Neuronal stem cell (in vitro differentiated cells): ENCODE measurements around the gene ZXDC.

Experiments
- DNase-seq: peaks from one replicate; pipeline ENCODE4 v3.0.0-alpha.2; 2013; ENCODE audit warnings: low spot score
- H2AFZ ChIP-seq: one replicate; pipeline ENCODE4 v1.6.1; 2013; ENCODE audit warnings: mild to moderate bottlenecking, low read length, inconsistent platforms
- H2AK5ac ChIP-seq: 2 replicates; pipeline ENCODE4 v1.6.1; 2013; ENCODE audit warnings: low read depth, mild to moderate bottlenecking, inconsistent platforms, low read length, moderate library complexity, mixed read lengths
- H2BK120ac ChIP-seq: 2 replicates; pipeline ENCODE4 v1.6.1; 2013; ENCODE audit warnings: low read depth, mild to moderate bottlenecking, inconsistent platforms, low read length, moderate library complexity, mixed read lengths
- H2BK12ac ChIP-seq: one replicate; pipeline ENCODE4 v1.6.1; 2013; ENCODE audit warnings: low read length, inconsistent platforms
- H2BK15ac ChIP-seq: 2 replicates; pipeline ENCODE4 v1.6.1; 2013; ENCODE audit warnings: mild to moderate bottlenecking, low read length, inconsistent platforms, mixed read lengths
- H2BK5ac ChIP-seq: one replicate; pipeline ENCODE4 v1.6.1; 2013; ENCODE audit warnings: inconsistent platforms, mild to moderate bottlenecking, low read length, moderate library complexity
- H3K14ac ChIP-seq: one replicate; pipeline ENCODE4 v1.6.1; 2013; ENCODE audit warnings: low read length, inconsistent platforms
- H3K18ac ChIP-seq: 2 replicates; pipeline ENCODE4 v1.6.1; 2013; ENCODE audit warnings: low read length, inconsistent platforms
- H3K23ac ChIP-seq: 2 replicates; pipeline ENCODE4 v1.6.1; 2013; ENCODE audit warnings: low read depth, mild to moderate bottlenecking, mixed read lengths, low read length, inconsistent platforms; ENCODE audit not compliant: poor library complexity
- H3K27ac ChIP-seq: replicated peaks from 3 replicates; pipeline ENCODE4 v1.5.1; 2013; ENCODE audit warnings: low read length, inconsistent platforms
- H3K27me3 ChIP-seq, 3 experiments: 2 replicates each; pipeline ENCODE4 v1.6.1; 2013; ENCODE audit warnings: low read length in 3 of 3, mild to moderate bottlenecking in 2 of 3, inconsistent platforms in 1 of 3, low read depth in 1 of 3, mixed read lengths in 1 of 3, moderate library complexity in 1 of 3; ENCODE audit not compliant: control insufficient read depth in 3 of 3, insufficient read depth in 3 of 3
- H3K36me3 ChIP-seq, 2 donors: replicated peaks in 1 of 2; 2 replicates each; pipeline ENCODE4 v1.6.1; 2013; ENCODE audit warnings: low read length in 2 of 2; ENCODE audit not compliant: control insufficient read depth in 2 of 2, insufficient read depth in 2 of 2
- H3K4ac ChIP-seq: 2 replicates; pipeline ENCODE4 v1.6.1; 2013; ENCODE audit warnings: inconsistent platforms, mild to moderate bottlenecking, low read length, moderate library complexity
- H3K4me1 ChIP-seq, 2 donors: 1 replicate in 1 of 2; 2 replicates in 1 of 2; pipeline ENCODE4 v1.6.1; 2013; ENCODE audit warnings: low read length in 2 of 2, low read depth in 1 of 2; ENCODE audit not compliant: control insufficient read depth in 2 of 2, insufficient read depth in 1 of 2
- H3K4me2 ChIP-seq: one replicate; pipeline ENCODE4 v1.6.1; 2013; ENCODE audit warnings: mild to moderate bottlenecking, low read length, inconsistent platforms; ENCODE audit not compliant: insufficient read depth, poor library complexity, severe bottlenecking
- H3K4me3 ChIP-seq, 2 donors: 2 replicates each; pipeline ENCODE4 v1.5.1; 2013; ENCODE audit warnings: low read length in 2 of 2, mild to moderate bottlenecking in 2 of 2, inconsistent platforms in 1 of 2, moderate library complexity in 1 of 2
- H3K79me1 ChIP-seq: one replicate; pipeline ENCODE4 v1.6.1; 2013; ENCODE audit warnings: low read depth, mild to moderate bottlenecking, inconsistent platforms, low read length, moderate library complexity
- H3K9ac ChIP-seq: one replicate; pipeline ENCODE4 v1.6.1; 2013; ENCODE audit warnings: mild to moderate bottlenecking, low read depth, low read length, inconsistent platforms; ENCODE audit not compliant: poor library complexity
- H3K9me3 ChIP-seq, 2 donors: replicated peaks in 1 of 2; 2 replicates each; pipeline versions ENCODE3 to v1.6.1; 2013; ENCODE audit warnings: low read length in 2 of 2, mild to moderate bottlenecking in 2 of 2, inconsistent platforms in 1 of 2, low read depth in 1 of 2, mixed read lengths in 1 of 2, moderate library complexity in 1 of 2; ENCODE audit not compliant: control insufficient read depth in 2 of 2, insufficient read depth in 1 of 2
- H4K8ac ChIP-seq: one replicate; pipeline ENCODE4 v1.6.1; 2013; ENCODE audit warnings: low read depth, mild to moderate bottlenecking, inconsistent platforms, low read length, moderate library complexity
- H4K91ac ChIP-seq: one replicate; pipeline ENCODE4 v1.6.1; 2013; ENCODE audit warnings: low read length, low read depth, mild to moderate bottlenecking, inconsistent platforms; ENCODE audit not compliant: poor library complexity
- WGBS, 2 donors: extraction: QIAGEN DNeasy Blood & Tissue Kit; methylation state at CpG; one replicate each; pipeline ENCODE4 v1.1.7; 2013; ENCODE audit warnings: missing lambda C conversion rate in 2 of 2, mixed read lengths in 1 of 2; ENCODE audit not compliant: insufficient read length in 2 of 2, insufficient replicate concordance in 1 of 2; ENCODE audit errors: extremely low coverage in 2 of 2; 5-methylcytosine and 5-hydroxymethylcytosine counted together

The ZXDC gene

GRCh38 chr3:126490619-126491018 is 14.9 kb upstream of the ZXDC start:
- no CpG with 5 or more reads among the region's 6 CpGs for WGBS, 2 donors
- H3K27me3 ChIP-seq, result peaks cover 0 to 26% (median 0%) of the 10 kb centered on the region in 3 experiments

GRCh38 chr3:126488886-126489569 is 13.3 kb upstream of the ZXDC start:
- no peak for DNase-seq
- H2BK12ac ChIP-seq, result no peak overlapping the region
- no peak overlapping the region for H4K8ac ChIP-seq
- no peak overlapping the region for H2AFZ ChIP-seq
- peaks cover 1 to 18% of the 10 kb centered on the region in 2 donors for H3K4me1 ChIP-seq
- no peak overlapping the region for H3K4me3 ChIP-seq
- no peaks in the 10 kb centered on the region for H3K9me3 ChIP-seq
- no CpG with 5 or more reads among the region's 16 CpGs for WGBS, 2 donors
- no peak overlapping the region for H2BK5ac ChIP-seq
- no peak overlapping the region for H3K18ac ChIP-seq
- H3K9ac ChIP-seq, result no peak overlapping the region
- H3K79me1 ChIP-seq, result no peaks in the 10 kb centered on the region
- H3K14ac ChIP-seq, result no peak overlapping the region
- no peak overlapping the region for H3K27ac ChIP-seq
- H2AK5ac ChIP-seq, result no peak overlapping the region
- H3K23ac ChIP-seq, result no peak overlapping the region
- no peaks in the 10 kb centered on the region for H3K36me3 ChIP-seq
- no peak overlapping the region for H4K91ac ChIP-seq
- peaks cover 0 to 26% (median 0%) of the 10 kb centered on the region in 3 experiments for H3K27me3 ChIP-seq
- no peak overlapping the region for H2BK120ac ChIP-seq
- H2BK15ac ChIP-seq, result no peak overlapping the region
- no peak overlapping the region for H3K4ac ChIP-seq
- no peak overlapping the region for H3K4me2 ChIP-seq

More at GRCh38 chr3:126490619-126491018, 14.9 kb upstream of the ZXDC start:
- H3K23ac ChIP-seq, result no peak overlapping the region
- H2AK5ac ChIP-seq, result no peak overlapping the region
- H3K14ac ChIP-seq, result no peak overlapping the region
- no peak overlapping the region for H3K18ac ChIP-seq
- H2BK15ac ChIP-seq, result no peak overlapping the region
- peaks cover 4 to 13% of the 10 kb centered on the region in 2 donors for H3K4me1 ChIP-seq
- H2AFZ ChIP-seq, result no peak overlapping the region
- no peak overlapping the region for H2BK12ac ChIP-seq
- no peak overlapping the region for H2BK5ac ChIP-seq
- no peak overlapping the region for H4K91ac ChIP-seq
- no peaks in the 10 kb centered on the region for H3K36me3 ChIP-seq
- no peak overlapping the region for H3K4me3 ChIP-seq
- no peak for DNase-seq
- H3K4ac ChIP-seq, result no peak overlapping the region
- no peaks in the 10 kb centered on the region for H3K79me1 ChIP-seq
- H3K4me2 ChIP-seq, result no peak overlapping the region
- H3K9me3 ChIP-seq, result no peaks in the 10 kb centered on the region
- H2BK120ac ChIP-seq, result no peak overlapping the region
- H4K8ac ChIP-seq, result no peak overlapping the region
- no peak overlapping the region for H3K27ac ChIP-seq
- no peak overlapping the region for H3K9ac ChIP-seq

- H3K4me1 ChIP-seq, result peaks cover 0 to 13% of the 10 kb centered on the region in 2 donors
- no peaks in the 10 kb centered on the region for H3K36me3 ChIP-seq
- H3K9ac ChIP-seq, result no peak overlapping the region
- H3K79me1 ChIP-seq, result no peaks in the 10 kb centered on the region
- H3K18ac ChIP-seq, result peak overlapping the region; percentile 73
- no peak overlapping the region for H3K4ac ChIP-seq
- peak overlapping the region in 1 of 2 donors; percentile 14 for H3K4me3 ChIP-seq
- H3K27ac ChIP-seq, result no peak overlapping the region
- WGBS, 2 donors, result no CpG with 5 or more reads among the region's 14 CpGs
- peak overlapping the region; percentile 47 for H2AK5ac ChIP-seq
- H3K9me3 ChIP-seq, result no peaks in the 10 kb centered on the region
- no peak overlapping the region for H2AFZ ChIP-seq
- H3K27me3 ChIP-seq, result peaks cover 0 to 33% (median 0%) of the 10 kb centered on the region in 3 experiments
- DNase-seq, result no peak
- H2BK120ac ChIP-seq, result no peak overlapping the region
- H4K91ac ChIP-seq, result no peak overlapping the region
- H3K23ac ChIP-seq, result no peak overlapping the region
- H2BK12ac ChIP-seq, result peak overlapping the region; percentile 64
- no peak overlapping the region for H4K8ac ChIP-seq
- no peak overlapping the region for H2BK5ac ChIP-seq
- peak overlapping the region; percentile 72 for H3K14ac ChIP-seq
- no peak overlapping the region for H3K4me2 ChIP-seq
- H2BK15ac ChIP-seq, result peak overlapping the region; percentile 8
Observed at GRCh38 chr3:126488185-126488584, 12.5 kb upstream of the ZXDC start.

GRCh38 chr3:126487151-126487771 is 11.6 kb upstream of the ZXDC start:
- DNase-seq, result no peak
- no peak overlapping the region for H2BK12ac ChIP-seq
- no peak overlapping the region for H3K14ac ChIP-seq
- no CpG with 5 or more reads among the region's 17 CpGs for WGBS, 2 donors
- peak overlapping the region; percentile 41 for H2AFZ ChIP-seq
- no peak overlapping the region for H2BK15ac ChIP-seq
- no peaks in the 10 kb centered on the region for H3K79me1 ChIP-seq
- H2BK120ac ChIP-seq, result no peak overlapping the region
- H2AK5ac ChIP-seq, result no peak overlapping the region
- H3K27ac ChIP-seq, result no peak overlapping the region
- H3K9me3 ChIP-seq, result no peaks in the 10 kb centered on the region
- H3K9ac ChIP-seq, result no peak overlapping the region
- no peak overlapping the region for H2BK5ac ChIP-seq
- no peak overlapping the region for H3K4me3 ChIP-seq
- no peak overlapping the region for H4K8ac ChIP-seq
- no peak overlapping the region for H3K4ac ChIP-seq
- H3K18ac ChIP-seq, result no peak overlapping the region
- peaks cover 0 to 35% (median 0%) of the 10 kb centered on the region in 3 experiments for H3K27me3 ChIP-seq
- no peak overlapping the region for H3K4me2 ChIP-seq
- no peak overlapping the region for H3K23ac ChIP-seq
- no peaks in the 10 kb centered on the region for H3K36me3 ChIP-seq
- peaks cover 0 to 13% of the 10 kb centered on the region in 2 donors for H3K4me1 ChIP-seq
- H4K91ac ChIP-seq, result no peak overlapping the region
